PC-9 (cell line): ENCODE results near the gene BRINP3. TPM values are rescaled to one million over a fixed set of nuclear protein-coding genes. Genes with fewer than 3 reads are reported as not detected.
A peak's percentile ranks its signal among the peaks of the same experiment; 100 is the strongest.

Source experiments
- BruUV-seq: library from RNA; stranded (reverse); fragments of 400-500 nt; replicated peaks from 2 replicates; lab custom pipeline; 2021; lab: Mats Ljungman, UMichigan
- CTCF ChIA-PET: fragments of 300-600 bp; sonication (Branson Sonifier 250); formaldehyde crosslinking; loops from one replicate; lab custom pipeline; 2022; ENCODE audit warnings: antibody characterized with exemption; lab: Charles Lee
- POLR2A ChIA-PET: fragments of 300-600 bp; sonication (Branson Sonifier 250); formaldehyde crosslinking; loops from one replicate; lab custom pipeline; 2022; ENCODE audit warnings: antibody characterized with exemption; ENCODE audit not compliant: unreplicated experiment; lab: Charles Lee
- DNase-seq, 2 experiments: peaks; one replicate each; pipeline versions ENCODE4 v3.0.0 to v3.0.0-alpha.2; 2015 to 2022; ENCODE audit warnings: mixed read lengths in 1 of 2
- H2AFZ ChIP-seq: fragments of 200-600 bp; sonication (generic); 2 replicates; pipeline ENCODE4 v1.8.1; 2017; ENCODE audit warnings: antibody characterized with exemption
- H3F3A ChIP-seq: fragments of 200-600 bp; sonication (generic); 2 replicates; pipeline ENCODE4 v1.8.1; 2017; ENCODE audit warnings: antibody characterized with exemption, mild to moderate bottlenecking, low read depth; ENCODE audit not compliant: insufficient read depth
- H3K27ac ChIP-seq: fragments of 200-600 bp; sonication (generic); 2 replicates; pipeline ENCODE4 v1.6.1; 2016; ENCODE audit warnings: mixed run types
- H3K27me3 ChIP-seq: fragments of 200-600 bp; sonication (generic); 2 replicates; pipeline ENCODE4 v1.6.1; 2016; ENCODE audit warnings: low read depth, mixed run types; ENCODE audit not compliant: insufficient read depth
- H3K36me3 ChIP-seq: fragments of 200-600 bp; sonication (generic); 2 replicates; pipeline ENCODE4 v1.6.1; 2016; ENCODE audit warnings: low read depth, mixed run types
- H3K4me1 ChIP-seq: fragments of 200-600 bp; sonication (generic); replicated peaks from 2 replicates; pipeline ENCODE4 v1.6.1; 2016; ENCODE audit warnings: mixed run types; ENCODE audit not compliant: insufficient read depth
- H3K4me2 ChIP-seq: fragments of 200-600 bp; sonication (generic); 2 replicates; pipeline ENCODE4 v1.6.1; 2017; ENCODE audit warnings: mixed run types
- H3K4me3 ChIP-seq: fragments of 200-600 bp; sonication (generic); 2 replicates; pipeline ENCODE4 v1.6.1; 2016; ENCODE audit warnings: mixed run types
- H3K79me2 ChIP-seq: fragments of 200-600 bp; sonication (generic); 2 replicates; pipeline ENCODE4 v1.6.1; 2017; ENCODE audit warnings: low read depth, mixed run types
- H3K9me2 ChIP-seq: fragments of 200-600 bp; sonication (generic); 2 replicates; pipeline ENCODE4 v1.8.1; 2017; ENCODE audit warnings: mild to moderate bottlenecking; ENCODE audit not compliant: insufficient read depth
- H3K9me3 ChIP-seq: fragments of 200-600 bp; sonication (generic); 2 replicates; pipeline ENCODE4 v1.8.1; 2016; ENCODE audit warnings: low read depth; ENCODE audit not compliant: insufficient read depth
- H4K20me1 ChIP-seq: fragments of 200-600 bp; sonication (generic); 2 replicates; pipeline ENCODE4 v1.8.1; 2017; ENCODE audit not compliant: insufficient read depth
- EZH2 ChIP-seq: fragments of 200-600 bp; sonication (generic); IDR thresholded peaks from 2 replicates; pipeline ENCODE4 v1.8.0; 2017; ENCODE audit warnings: antibody characterized with exemption, low read depth
- intact Hi-C: fragments of 100-400 bp; cut with micrococcal nuclease; formaldehyde crosslinking; loops from one replicate; pipeline ENCODE4 v1.10.0; 2022; ENCODE audit not compliant: unreplicated experiment
- total RNA-seq: library from RNA; stranded (reverse); gene quantifications from 2 replicates; pipeline ENCODE4 v1.2.3, GENCODE V29; 2021
- TF ChIP-seq, protein P1 (sequence below): fragments of 200-600 bp; sonication (generic); conservative IDR thresholded peaks from 2 replicates; pipeline ENCODE4 v1.6.1; 2017; ENCODE audit warnings: mixed run types, antibody characterized with exemption, mild to moderate bottlenecking, moderate library complexity

BRINP3 gene
- total RNA-seq, 1 experiment from 2014 or later: not detected

DNA sequence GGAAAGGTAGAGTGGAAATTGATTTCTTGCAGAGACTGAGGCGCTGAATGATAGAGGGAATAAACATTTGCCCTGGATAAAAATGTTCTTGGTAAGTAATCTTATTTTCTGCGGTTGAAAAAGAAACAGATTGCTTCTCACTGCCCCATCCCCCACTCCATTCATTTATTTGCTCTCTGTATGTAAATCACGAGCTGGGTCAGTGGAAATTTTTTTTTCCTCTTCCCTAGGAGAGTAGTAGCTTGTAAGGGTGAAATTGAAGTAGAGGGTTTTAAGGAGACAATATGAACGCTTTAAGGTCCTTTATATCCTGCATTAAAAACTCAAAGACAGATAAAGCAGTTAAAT lies 1.4 kb upstream of the BRINP3 start:
- no peak overlapping the region for H3K27ac ChIP-seq
- H3K79me2 ChIP-seq: no peaks in the 10 kb centered on the region
- no peaks in the 10 kb centered on the region for H3K4me1 ChIP-seq
- peak overlapping the region; percentile 44; the same call in 1 of the 2 replicates for H3K4me3 ChIP-seq
- no peaks in the 10 kb centered on the region for H3F3A ChIP-seq
- TF ChIP-seq, protein P1, sequence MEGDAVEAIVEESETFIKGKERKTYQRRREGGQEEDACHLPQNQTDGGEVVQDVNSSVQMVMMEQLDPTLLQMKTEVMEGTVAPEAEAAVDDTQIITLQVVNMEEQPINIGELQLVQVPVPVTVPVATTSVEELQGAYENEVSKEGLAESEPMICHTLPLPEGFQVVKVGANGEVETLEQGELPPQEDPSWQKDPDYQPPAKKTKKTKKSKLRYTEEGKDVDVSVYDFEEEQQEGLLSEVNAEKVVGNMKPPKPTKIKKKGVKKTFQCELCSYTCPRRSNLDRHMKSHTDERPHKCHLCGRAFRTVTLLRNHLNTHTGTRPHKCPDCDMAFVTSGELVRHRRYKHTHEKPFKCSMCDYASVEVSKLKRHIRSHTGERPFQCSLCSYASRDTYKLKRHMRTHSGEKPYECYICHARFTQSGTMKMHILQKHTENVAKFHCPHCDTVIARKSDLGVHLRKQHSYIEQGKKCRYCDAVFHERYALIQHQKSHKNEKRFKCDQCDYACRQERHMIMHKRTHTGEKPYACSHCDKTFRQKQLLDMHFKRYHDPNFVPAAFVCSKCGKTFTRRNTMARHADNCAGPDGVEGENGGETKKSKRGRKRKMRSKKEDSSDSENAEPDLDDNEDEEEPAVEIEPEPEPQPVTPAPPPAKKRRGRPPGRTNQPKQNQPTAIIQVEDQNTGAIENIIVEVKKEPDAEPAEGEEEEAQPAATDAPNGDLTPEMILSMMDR: no peak
- no peak for TF ChIP-seq EZH2
- ChIA-PET POLR2A (interaction anchor here (0.5 kb wide), 1 partner anchor 299 kb away, joined by 3 read pairs; no protein-coding TSS in a partner anchor), CTCF (no interaction called here)
- H3K9me3 ChIP-seq: no peaks in the 10 kb centered on the region
- H3K9me2 ChIP-seq: no peaks in the 10 kb centered on the region
- BruUV-seq: no TSS peak
- intact Hi-C loops: no loop called here
- H3K36me3 ChIP-seq: no peaks in the 10 kb centered on the region
- peak overlapping the region; percentile 48; the same call in 1 of the 2 replicates for H2AFZ ChIP-seq
- H3K4me2 ChIP-seq: peak overlapping the region; percentile 61
- DNase-seq: no peak
- H4K20me1 ChIP-seq: no peaks in the 10 kb centered on the region
- no peaks in the 10 kb centered on the region for H3K27me3 ChIP-seq

DNA sequence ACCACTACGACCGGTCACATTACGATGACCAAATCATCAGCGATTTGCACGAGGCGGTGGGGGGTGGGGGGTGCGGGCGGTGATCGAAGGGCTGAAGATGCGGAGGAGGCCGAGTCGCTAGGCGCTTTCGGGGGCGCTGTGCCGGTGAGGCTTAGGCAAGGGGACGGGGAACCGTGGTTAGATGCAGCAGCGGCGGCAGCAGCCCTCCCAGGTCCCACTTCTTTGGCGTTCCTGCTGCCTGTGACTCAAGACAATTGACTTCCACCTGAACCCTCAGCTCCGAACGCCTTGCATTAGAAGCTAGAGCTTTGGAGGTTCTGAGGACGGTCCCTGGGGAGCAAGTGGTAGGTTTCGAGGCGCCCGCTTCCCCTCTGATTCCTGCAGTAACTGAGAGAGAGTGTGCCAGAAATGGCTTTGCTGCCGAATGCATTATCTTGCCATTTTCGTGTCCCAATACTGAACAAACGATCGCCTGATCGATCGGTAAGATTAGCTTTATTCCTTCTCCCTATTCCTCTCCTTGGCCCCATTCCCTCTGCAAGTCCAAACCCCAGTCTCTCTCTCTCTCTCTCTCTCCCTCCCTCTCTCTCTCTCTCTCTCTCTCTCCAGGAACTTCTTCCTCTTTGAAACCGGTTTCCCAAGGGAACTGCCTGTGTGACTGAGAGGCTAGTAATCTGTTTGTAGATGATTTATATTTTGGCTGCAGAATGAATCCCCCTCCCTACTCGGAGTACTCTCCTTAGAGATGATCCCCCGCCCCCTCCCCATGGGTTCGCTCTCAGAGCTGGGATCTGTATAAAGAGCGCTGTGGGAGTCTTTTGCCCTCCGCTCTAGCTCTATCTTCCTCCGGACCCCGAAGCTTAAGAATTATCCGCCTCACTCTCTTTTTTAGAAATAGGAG lies 735 bp upstream of the BRINP3 start:
- H3K27me3 ChIP-seq: no peaks in the 10 kb centered on the region
- no peak for DNase-seq
- H3K27ac ChIP-seq: no peak overlapping the region
- no peaks in the 10 kb centered on the region for H3K9me2 ChIP-seq
- no peaks in the 10 kb centered on the region for H3K4me1 ChIP-seq
- no peak for TF ChIP-seq EZH2
- TF ChIP-seq, protein P1: no peak
- peak overlapping the region; percentile 44; the same call in 1 of the 2 replicates for H3K4me3 ChIP-seq
- H2AFZ ChIP-seq: peak overlapping the region; percentile 48
- H3K79me2 ChIP-seq: no peaks in the 10 kb centered on the region
- POLR2A ChIA-PET: interaction anchor here (0.5 kb wide), 1 partner anchor 298 kb away, joined by 3 read pairs; no protein-coding TSS in a partner anchor
- no peaks in the 10 kb centered on the region for H3K9me3 ChIP-seq
- H3F3A ChIP-seq: no peaks in the 10 kb centered on the region
- CTCF ChIA-PET: no interaction called here
- intact Hi-C loops: no loop called here
- peak overlapping the region; percentile 61 for H3K4me2 ChIP-seq
- no peaks in the 10 kb centered on the region for H4K20me1 ChIP-seq
- BruUV-seq: no TSS peak
- no peaks in the 10 kb centered on the region for H3K36me3 ChIP-seq

DNA sequence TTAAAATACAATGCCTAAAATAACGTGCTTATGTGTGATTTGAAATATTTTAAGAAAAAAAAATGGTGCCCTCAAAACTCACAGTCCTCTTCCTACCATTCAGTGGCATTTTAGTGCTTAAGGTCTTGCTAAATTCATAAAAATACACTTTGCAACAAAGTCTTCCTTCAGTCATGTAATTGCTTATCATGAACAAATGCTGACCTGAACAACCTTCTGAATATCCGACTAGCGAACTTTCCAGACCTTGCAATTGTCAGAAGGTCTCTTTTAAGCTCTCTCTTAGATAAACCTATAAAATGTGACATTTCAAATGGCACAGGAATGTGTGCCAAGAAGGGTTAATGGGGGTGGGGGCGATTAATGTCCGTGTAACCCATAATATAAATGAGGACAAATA lies 858 bp downstream of the BRINP3 start:
- no peak overlapping the region for H3K4me3 ChIP-seq
- H3K79me2 ChIP-seq: no peaks in the 10 kb centered on the region
- H3F3A ChIP-seq: no peaks in the 10 kb centered on the region
- H3K27me3 ChIP-seq: no peaks in the 10 kb centered on the region
- intact Hi-C loops: no loop called here
- no peak overlapping the region for H3K4me2 ChIP-seq
- DNase-seq: no peak
- H4K20me1 ChIP-seq: no peaks in the 10 kb centered on the region
- no peak overlapping the region for H3K27ac ChIP-seq
- TF ChIP-seq, protein P1: no peak
- CTCF ChIA-PET: no interaction called here
- H2AFZ ChIP-seq: no peak overlapping the region
- no peaks in the 10 kb centered on the region for H3K36me3 ChIP-seq
- no TSS peak for BruUV-seq
- H3K4me1 ChIP-seq: no peaks in the 10 kb centered on the region
- POLR2A ChIA-PET: no interaction called here
- H3K9me2 ChIP-seq: no peaks in the 10 kb centered on the region
- H3K9me3 ChIP-seq: no peaks in the 10 kb centered on the region
